LoVo (cell line): ENCODE data around the gene ABCC2.

Experiments used
- DNase-seq: peaks from one replicate; pipeline ENCODE4 v3.0.0-alpha.2; 2016; ENCODE audit warnings: low spot score

Gene ABCC2

DNA sequence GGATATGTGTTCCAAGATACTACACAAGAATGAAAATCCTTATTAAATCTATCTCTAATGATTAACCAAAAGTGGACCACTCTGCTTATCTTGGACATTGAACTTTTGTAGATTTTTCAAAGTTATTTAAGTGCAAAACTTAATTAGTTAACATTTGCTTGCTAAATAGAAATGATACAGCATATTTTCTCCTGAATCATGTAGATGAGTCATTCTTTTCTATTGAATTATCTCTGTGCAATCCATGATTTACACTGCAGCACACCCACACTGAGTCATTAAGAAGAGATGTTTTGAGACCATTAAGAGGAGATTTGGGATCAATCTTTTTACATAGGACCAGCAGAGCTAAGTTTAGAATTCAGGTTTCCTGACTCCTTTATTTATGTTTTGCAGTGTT is 6.6 kb upstream of the ABCC2 start:
- peak; percentile 87 for DNase-seq

- DNase-seq, result peak; percentile 57
These were observed 4.3 kb upstream of the ABCC2 start for GRCh38 chr10:99777918-99778714.

- peak; percentile 64 for DNase-seq
These were observed 3.1 kb upstream of the ABCC2 start for GRCh38 chr10:99779335-99779734.

DNA sequence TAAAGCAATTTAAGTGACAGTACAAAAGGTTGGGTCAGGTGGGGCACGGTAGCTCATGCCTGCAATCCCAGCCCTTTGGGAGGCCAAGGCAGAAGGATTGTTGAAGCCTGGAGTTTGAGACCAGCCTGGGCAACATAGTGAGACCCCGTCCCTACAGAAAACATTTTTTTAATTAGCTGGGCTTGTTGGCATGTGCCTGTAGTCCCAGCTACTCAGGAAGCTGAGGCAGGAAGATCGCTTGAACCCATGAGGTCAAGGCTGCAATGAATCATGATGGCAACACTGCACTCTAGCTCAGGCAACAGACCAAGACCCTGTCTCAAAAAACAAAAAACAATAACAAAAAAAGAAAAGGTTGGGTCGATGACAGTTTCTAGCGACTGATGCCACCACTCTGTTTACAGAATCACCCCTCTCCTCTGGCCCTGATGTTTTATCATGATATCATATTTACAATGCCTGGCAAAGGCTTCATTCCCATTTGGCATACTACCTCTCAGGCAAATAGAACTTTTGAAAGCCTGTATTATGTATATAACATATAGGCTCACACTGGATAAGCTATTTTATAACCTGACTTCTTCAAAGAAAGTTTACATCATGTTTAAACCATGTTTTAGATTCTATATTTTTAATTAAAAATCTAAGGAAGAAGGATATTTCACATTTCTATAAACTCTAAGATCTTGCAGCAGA is 558 bp upstream of the ABCC2 start:
- no peak for DNase-seq

DNA sequence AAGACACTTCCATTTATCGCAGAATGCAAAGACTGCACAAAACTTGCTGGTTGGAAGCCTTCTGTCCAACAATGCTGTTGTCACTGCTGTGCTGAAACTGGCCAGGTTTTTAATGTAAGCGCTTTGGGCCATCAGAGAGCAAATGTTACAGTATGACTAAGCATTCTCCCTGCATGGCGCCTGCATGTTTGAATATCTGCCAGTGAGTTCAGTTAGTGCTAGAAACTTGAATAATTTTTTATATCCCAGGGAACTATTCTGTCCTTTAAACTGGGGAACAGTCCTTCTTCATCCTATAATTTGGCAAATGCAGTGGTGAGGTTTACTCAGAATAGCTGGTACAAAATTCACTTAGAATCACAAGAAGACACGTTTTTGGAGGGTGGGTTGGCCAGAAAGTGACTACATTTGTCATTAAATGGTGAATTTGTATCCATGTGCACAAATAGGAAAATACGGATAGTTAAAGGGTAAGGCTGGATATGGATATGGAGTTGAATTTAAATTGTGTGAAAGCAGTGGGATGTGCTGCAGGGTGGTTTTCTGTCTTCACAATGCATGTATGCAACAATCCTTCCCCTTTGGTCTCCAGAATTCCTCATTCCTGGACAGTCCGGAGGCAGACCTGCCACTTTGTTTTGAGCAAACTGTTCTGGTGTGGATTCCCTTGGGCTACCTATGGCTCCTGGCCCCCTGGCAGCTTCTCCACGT is 1.7 kb downstream of the ABCC2 start:
- peak; percentile 49 for DNase-seq

DNA sequence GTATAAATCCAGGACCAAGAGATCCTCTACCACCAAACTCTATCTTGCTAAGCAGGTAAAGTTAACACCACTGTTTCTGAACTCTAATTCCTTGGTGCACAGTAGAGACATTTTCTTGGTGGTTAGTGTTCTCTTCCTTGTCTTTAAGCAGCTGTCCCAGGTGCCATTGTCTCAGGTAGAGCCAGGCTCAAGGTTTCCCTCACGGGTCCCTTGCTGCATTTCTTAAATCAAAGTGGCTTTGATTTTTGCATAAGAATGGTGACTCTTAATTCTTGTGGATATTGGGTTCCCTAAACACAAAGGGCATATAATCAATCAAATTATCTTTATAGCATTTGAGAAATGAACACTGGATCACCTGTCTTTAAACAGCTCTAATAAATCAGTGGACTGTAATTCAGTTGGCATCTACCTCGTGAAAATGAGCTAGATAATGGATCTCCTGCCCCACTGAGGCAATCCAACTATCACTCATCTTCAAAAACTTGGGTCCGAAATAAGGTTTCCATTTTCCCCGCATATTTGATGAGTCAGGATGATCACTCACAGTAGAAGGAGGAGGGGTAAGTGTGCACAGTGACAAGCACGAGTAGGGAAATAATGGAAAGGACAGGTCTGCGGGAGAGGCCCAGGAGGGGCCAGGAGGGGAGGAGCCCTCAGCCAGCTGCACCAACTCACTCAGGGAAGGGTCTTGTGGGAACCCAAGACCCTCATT is 2.4 kb downstream of the ABCC2 start:
- no peak for DNase-seq

DNA sequence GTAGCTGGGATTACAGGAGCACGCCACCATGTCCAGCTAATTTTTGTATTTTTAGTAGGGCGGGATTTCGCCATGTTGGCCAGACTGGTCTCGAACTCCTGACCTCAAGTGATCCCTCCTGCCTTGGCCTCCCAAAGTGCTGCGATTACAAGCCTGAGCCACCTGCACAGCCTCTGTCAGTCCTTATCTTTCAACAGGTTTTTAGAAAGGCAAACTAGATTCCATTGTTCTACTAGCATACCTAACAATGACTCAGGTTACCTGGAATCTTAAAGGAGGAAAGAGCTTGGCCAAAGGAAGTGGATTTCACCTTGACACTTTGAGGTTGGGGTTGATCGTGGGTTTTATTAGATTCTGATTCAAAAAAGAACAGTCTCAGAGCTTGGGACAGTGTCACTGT is 3.2 kb downstream of the ABCC2 start:
- DNase-seq, result peak; percentile 43

GRCh38 chr10:99787311-99787710 is 4.9 kb downstream of the ABCC2 start:
- no peak for DNase-seq

DNA sequence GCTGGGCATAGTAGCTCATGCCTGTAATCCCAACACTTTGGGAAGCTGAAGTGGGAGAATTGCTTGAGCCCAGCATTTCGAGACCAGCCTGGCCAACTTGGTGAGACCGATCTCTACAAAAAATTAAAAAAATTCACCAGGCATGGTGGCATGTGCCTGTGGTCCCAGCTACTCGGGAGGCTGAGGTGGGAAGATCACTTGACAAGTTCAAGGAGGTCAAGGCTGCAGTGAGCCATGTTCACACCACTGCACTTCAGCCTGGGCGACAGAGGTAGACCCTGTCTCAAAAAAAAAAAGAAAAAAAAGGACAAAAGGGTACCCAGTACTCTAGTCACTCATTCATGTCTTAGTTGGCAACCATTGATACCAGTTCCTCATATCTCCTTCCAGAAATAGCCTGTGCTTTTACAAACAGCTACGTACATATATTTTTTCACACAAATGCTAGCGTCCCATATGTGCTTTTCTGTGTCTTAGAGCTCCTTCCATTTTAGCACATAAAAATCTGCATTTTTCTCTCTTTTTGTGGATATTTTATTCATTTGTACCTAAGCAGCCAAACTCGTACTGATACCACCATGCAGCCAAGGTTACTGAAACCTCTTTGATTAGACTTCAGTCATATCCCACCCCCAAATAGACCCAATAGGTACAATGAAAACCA is 5.5 kb downstream of the ABCC2 start:
- DNase-seq, result no peak

- no peak for DNase-seq
These were observed 6.3 kb downstream of the ABCC2 start for GRCh38 chr10:99788598-99789256.

- no peak for DNase-seq
These were observed 9.4 kb downstream of the ABCC2 start for GRCh38 chr10:99791831-99792230.

DNA sequence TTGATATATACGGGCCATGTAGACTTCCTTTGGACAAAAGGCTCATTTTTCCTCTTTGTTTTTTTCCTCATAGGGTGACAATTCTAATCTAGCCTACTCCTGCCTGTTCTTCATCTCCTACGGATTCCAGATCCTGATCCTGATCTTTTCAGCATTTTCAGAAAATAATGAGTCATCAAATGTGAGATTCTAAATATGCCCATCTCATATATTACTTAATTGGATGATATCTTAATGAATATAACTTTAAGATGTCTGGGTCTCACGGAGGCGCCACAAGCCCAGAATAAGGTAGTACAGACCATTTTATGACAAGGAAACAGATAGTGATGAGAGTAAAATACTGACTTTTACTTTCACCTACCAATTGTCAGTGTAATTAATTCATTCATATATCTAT is 11.4 kb downstream of the ABCC2 start:
- no peak for DNase-seq

DNA sequence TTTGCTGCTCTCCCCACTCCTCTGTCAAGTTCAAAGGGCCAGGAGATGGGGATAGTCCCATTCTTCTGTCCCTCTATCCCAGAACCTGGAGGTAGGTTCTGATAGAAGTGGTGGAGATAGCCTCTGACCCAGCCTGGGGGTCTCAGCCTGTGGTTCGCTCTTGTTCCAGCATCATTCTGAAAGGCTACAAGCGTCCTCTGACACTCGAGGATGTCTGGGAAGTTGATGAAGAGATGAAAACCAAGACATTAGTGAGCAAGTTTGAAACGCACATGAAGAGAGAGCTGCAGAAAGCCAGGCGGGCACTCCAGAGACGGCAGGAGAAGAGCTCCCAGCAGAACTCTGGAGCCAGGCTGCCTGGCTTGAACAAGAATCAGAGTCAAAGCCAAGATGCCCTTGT is 14.5 kb downstream of the ABCC2 start:
- no peak for DNase-seq

DNA sequence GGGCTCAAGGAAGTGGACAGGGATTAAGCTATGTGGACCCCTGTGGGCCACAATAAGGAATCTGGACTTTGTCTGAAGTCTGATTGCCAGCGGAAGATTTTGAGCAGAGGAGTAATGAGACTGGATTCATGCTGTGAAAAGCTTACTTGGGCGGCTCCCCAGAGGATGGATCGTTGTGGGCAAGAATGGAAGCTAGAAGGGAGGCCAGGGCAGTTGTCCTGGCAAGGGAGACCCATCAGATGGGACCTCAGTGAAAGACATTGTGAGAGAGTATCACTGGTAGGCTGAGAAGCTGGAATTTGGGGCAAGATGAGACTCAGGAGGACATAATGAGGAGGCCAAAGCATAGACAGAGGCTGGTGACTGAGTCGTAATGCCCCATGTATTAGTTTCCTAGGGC is 15.6 kb downstream of the ABCC2 start:
- DNase-seq, result no peak

DNA sequence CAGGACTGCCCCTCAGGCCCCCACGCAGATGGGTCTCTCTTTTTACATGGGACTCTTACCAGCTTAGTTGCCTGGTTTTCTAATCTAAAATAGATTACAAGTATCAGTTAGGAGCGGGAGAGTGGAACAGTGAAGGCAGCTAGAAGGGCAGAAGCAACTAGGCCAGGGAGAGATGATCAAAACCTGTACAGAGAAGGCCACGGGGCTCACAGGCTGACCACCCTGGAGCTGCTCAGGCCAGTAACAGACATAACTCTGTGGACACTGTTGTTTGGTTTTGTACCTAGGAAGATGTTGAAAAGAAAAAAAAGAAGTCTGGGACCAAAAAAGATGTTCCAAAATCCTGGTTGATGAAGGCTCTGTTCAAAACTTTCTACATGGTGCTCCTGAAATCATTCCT is 16.5 kb downstream of the ABCC2 start:
- DNase-seq, result no peak

DNA sequence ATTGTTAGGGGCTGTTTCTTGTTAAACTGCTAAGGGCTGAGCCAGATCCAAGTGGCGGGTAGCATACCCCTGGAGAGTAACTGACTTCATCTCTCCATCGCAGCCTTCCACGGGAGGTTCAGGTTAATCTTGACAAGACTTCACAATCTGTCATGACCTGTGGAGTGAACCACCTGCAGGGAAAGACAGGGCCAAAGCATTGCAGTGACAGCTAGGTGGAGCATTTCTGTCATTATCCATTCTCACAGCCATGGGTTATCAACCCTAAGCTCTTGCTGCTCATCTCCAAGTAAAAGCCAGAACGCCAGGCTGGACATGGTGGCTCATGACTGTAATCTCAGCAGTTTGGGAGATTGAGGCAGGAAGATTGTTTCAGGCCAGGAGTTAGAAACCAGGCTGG is 17.2 kb downstream of the ABCC2 start:
- DNase-seq, result no peak

GRCh38 chr10:99804471-99804870 is 22.0 kb downstream of the ABCC2 start:
- no peak for DNase-seq

- no peak for DNase-seq
These were observed 22.8 kb downstream of the ABCC2 start for GRCh38 chr10:99805190-99805589.

DNA sequence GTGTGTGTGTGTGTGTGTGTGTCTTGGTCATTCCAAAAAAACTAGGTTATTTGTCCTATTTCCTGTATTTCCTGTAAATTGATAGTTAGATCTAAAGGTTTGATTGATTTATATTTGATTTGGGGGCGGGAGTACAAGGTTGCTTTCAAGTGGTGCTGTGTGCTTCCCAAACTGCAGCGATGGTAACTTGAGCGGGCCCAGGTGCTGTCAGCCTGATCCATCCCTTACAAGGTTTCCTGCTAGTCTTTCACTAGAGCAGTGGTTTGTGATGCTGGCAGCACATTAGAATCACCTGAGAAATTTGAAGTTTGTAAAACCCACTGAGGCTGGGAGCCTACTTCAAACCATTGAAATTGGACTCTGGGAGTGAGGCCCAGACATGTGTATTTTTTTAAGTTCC is 23.7 kb downstream of the ABCC2 start:
- DNase-seq, result no peak

DNA sequence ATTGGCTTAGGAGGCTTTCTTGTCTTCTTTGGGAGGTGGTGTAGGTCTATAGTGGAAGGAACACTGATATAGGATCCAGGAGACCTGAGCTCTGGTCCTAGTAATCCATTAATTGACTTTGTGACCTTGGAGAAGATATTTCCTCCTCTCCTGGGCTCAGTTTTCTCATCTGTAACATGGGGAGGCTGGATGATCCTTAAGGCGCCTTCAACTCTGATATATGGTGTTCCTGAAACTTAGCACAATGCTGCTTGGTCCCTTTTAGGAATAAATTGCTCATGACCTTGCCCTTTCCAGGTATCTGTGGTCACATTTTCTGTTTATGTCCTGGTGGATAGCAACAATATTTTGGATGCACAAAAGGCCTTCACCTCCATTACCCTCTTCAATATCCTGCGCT is 25.3 kb downstream of the ABCC2 start:
- DNase-seq, result no peak

DNA sequence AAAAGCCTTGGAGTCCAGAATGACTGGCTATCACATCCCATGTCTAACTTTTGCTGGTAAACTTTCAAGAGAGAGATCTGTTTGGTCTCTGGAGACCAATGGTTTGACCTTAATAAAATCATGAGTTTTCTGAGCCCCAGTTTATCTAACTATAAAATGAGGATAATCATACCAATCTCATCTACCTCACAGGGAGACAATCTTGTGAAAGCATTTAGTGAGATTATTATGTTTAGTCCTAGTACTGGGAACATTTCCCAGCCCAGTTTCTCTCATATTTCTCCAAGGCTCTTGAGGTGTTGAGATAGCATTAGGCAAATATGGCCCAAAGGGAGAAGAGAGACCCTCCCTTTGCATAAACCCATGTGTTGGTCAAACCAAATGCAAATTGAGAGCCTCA is 25.8 kb downstream of the ABCC2 start:
- DNase-seq, result no peak
